ENCODE measurements around the gene SCUBE3.
A peak's percentile ranks its signal among the peaks of the same experiment; 100 is the strongest.

SCUBE3 gene

GRCh38 chr6:35299674-35300073 lies 85.9 kb downstream of the SCUBE3 start:
- Histone ChIP-seq H3K79me2 (ENCODE audit: insufficient read depth, low read depth) (peaks cover 54% of the 10 kb centered on the region), H3K27me3 (ENCODE audit: insufficient read depth, low read depth) (no peaks in the 10 kb centered on the region), H4K20me1 (ENCODE audit: insufficient read depth) (no peaks in the 10 kb centered on the region), H3K4me3 (IDR thresholded peaks at IDR 0.05; ENCODE audit: insufficient read depth, low read depth, low read length) (no peak overlapping the region), H3K36me3 (ENCODE audit: insufficient read depth) (no peaks in the 10 kb centered on the region), H3K4me2 (peak overlapping the region; percentile 95; the same call in 1 of the 2 replicates), H3K9ac (no peak overlapping the region), H3K4me1 (ENCODE audit: low read depth, poor library complexity, severe bottlenecking) (peaks cover 74% of the 10 kb centered on the region), H2AFZ (ENCODE audit: low read depth) (no peak overlapping the region), H3K27ac (0 out of 2 replicates have a peak overlapping the region, but pooled peaks have one; percentile 92)
- TF ChIP-seq, protein P1, sequence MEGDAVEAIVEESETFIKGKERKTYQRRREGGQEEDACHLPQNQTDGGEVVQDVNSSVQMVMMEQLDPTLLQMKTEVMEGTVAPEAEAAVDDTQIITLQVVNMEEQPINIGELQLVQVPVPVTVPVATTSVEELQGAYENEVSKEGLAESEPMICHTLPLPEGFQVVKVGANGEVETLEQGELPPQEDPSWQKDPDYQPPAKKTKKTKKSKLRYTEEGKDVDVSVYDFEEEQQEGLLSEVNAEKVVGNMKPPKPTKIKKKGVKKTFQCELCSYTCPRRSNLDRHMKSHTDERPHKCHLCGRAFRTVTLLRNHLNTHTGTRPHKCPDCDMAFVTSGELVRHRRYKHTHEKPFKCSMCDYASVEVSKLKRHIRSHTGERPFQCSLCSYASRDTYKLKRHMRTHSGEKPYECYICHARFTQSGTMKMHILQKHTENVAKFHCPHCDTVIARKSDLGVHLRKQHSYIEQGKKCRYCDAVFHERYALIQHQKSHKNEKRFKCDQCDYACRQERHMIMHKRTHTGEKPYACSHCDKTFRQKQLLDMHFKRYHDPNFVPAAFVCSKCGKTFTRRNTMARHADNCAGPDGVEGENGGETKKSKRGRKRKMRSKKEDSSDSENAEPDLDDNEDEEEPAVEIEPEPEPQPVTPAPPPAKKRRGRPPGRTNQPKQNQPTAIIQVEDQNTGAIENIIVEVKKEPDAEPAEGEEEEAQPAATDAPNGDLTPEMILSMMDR (conservative IDR thresholded peaks at IDR 0.05; ENCODE audit: low read depth, low read length), result no peak

DNA sequence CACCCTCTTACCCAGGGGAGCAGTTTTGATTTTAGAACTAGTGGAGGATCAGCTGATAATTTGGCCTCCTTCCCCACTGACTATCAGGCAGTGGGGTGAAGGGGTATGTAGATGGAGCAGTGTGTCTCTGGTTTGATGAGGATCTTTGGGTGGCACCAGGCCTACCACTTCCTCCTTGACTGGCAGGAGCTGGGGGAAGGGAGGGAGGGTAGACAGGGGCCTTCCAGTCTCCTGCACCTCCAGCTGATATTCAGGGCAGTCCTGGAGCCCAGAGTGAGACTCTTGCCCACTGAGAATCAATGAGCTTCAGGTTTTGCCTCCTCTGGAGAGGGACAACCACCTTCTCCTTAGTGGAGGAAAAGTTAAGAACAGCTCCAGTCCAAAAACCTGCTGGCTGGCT lies 87.1 kb downstream of the SCUBE3 start:
- no peak overlapping the region for H3K4me3 ChIP-seq (IDR thresholded peaks at IDR 0.05; ENCODE audit: insufficient read depth, low read depth, low read length)
- TF ChIP-seq, protein P1 (conservative IDR thresholded peaks at IDR 0.05; ENCODE audit: low read depth, low read length), result no peak
- H3K4me1 ChIP-seq (ENCODE audit: low read depth, poor library complexity, severe bottlenecking), result peaks cover 86% of the 10 kb centered on the region

More for the DNA sequence above, 87.1 kb downstream of the SCUBE3 start:
- Histone ChIP-seq H3K9ac (no peak overlapping the region), H3K79me2 (ENCODE audit: insufficient read depth, low read depth) (peaks cover 59% of the 10 kb centered on the region), H3K4me2 (peak overlapping the region; percentile 95), H3K36me3 (ENCODE audit: insufficient read depth) (no peaks in the 10 kb centered on the region), H4K20me1 (ENCODE audit: insufficient read depth) (no peaks in the 10 kb centered on the region), H3K27ac (peak overlapping the region; percentile 92), H2AFZ (ENCODE audit: low read depth) (no peak overlapping the region), H3K27me3 (ENCODE audit: insufficient read depth, low read depth) (no peaks in the 10 kb centered on the region)

Data from KMS-11 (cell line).